OCI-LY3 (cell line): ENCODE results near the gene DOHH.

ENCODE experiments used
- EZH2phosphoT487 ChIP-seq: fragments of 200-600 bp; shearing (Covaris generic); IDR thresholded peaks from 2 replicates; pipeline ENCODE4 v1.6.1; 2018; ENCODE audit warnings: antibody characterized with exemption, mixed run types, low read depth
- TF ChIP-seq, protein P1 (sequence below): fragments of 200-600, 300-600 bp; sonication (generic); IDR thresholded peaks from 2 replicates; pipeline ENCODE4 v1.5.1; 2014; ENCODE audit warnings: antibody characterized with exemption, low read length, low read depth

DNA sequence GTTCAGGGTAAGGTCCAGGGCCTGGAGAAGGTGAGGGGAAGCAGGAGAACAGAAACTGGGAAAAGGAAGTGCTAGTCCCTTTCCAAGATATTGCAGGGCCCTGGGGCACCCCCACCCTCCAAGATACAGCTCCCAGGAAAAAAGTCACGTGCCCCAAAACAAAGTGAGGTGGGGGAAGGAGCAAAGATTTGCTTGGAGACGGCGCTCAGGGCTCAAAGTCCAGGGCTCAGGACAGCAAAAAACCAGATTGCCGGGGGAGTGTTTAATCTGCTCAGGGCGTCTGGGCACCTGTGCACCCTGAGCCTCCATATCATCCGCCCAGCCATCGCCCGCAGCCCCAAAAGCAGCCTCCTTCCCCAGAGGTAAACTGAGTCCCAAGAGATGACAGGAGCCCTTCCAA, 26.5 kb downstream of the DOHH start:
- TF ChIP-seq, protein P1, sequence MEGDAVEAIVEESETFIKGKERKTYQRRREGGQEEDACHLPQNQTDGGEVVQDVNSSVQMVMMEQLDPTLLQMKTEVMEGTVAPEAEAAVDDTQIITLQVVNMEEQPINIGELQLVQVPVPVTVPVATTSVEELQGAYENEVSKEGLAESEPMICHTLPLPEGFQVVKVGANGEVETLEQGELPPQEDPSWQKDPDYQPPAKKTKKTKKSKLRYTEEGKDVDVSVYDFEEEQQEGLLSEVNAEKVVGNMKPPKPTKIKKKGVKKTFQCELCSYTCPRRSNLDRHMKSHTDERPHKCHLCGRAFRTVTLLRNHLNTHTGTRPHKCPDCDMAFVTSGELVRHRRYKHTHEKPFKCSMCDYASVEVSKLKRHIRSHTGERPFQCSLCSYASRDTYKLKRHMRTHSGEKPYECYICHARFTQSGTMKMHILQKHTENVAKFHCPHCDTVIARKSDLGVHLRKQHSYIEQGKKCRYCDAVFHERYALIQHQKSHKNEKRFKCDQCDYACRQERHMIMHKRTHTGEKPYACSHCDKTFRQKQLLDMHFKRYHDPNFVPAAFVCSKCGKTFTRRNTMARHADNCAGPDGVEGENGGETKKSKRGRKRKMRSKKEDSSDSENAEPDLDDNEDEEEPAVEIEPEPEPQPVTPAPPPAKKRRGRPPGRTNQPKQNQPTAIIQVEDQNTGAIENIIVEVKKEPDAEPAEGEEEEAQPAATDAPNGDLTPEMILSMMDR = no peak
- TF ChIP-seq EZH2phosphoT487 = no peak
